Activated CD4-positive, alpha-beta memory T cell treated with anti-CD3 and anti-CD28 coated beads, Interleukin-2, amount 10 ng/mL, durations not matched to agents 7 days and 5 days (primary cell): ENCODE data around the gene CNTNAP2. TPM values are rescaled to one million over a fixed set of nuclear protein-coding genes. Genes with fewer than 3 reads are reported as not detected.

Experiments used
- CTCF ChIA-PET: fragments of 350-600 bp; sonication (Branson Sonifier 250); formaldehyde crosslinking; loops from one replicate; lab custom pipeline; 2021; ENCODE audit warnings: antibody characterized with exemption, inconsistent platforms; lab: Charles Lee
- POLR2A ChIA-PET: fragments of 350-600 bp; sonication (Branson Sonifier 250); formaldehyde crosslinking; loops from one replicate; lab custom pipeline; 2021; ENCODE audit warnings: antibody characterized with exemption; lab: Charles Lee
- DNase-seq: peaks from one replicate; pipeline ENCODE4 v3.0.0-alpha.2; 2020
- H3K27ac Mint-ChIP-seq: one replicate; pipeline ENCODE4 v1.8.0; 2021; ENCODE audit warnings: mild to moderate bottlenecking, mixed read lengths
- H3K27me3 Mint-ChIP-seq: one replicate; pipeline ENCODE4 v1.8.0; 2021; ENCODE audit warnings: mixed read lengths
- H3K36me3 Mint-ChIP-seq: one replicate; pipeline ENCODE4 v1.8.0; 2021; ENCODE audit warnings: low read depth, mixed read lengths
- H3K4me1 Mint-ChIP-seq: one replicate; pipeline ENCODE4 v1.8.0; 2021; ENCODE audit warnings: mixed read lengths
- H3K4me3 Mint-ChIP-seq: one replicate; pipeline ENCODE4 v1.8.0; 2021; ENCODE audit warnings: mild to moderate bottlenecking, mixed read lengths
- H3K9me3 Mint-ChIP-seq: one replicate; pipeline ENCODE4 v1.8.0; 2021; ENCODE audit warnings: mixed read lengths
- total RNA-seq, 2 experiments: library from RNA; stranded (reverse); gene quantifications; one replicate each; pipeline ENCODE4 v1.2.3, GENCODE V29; 2021

CNTNAP2 gene
- total RNA-seq, 2 experiments from 2014 or later: not detected

- Mint-ChIP-seq H3K4me1 (no peaks in the 10 kb centered on the region), H3K9me3 (peaks cover 7% of the 10 kb centered on the region), H3K27me3 (no peaks in the 10 kb centered on the region), H3K27ac (no peak overlapping the region), H3K36me3 (no peaks in the 10 kb centered on the region), H3K4me3 (no peak overlapping the region)
- DNase-seq: no peak
- ChIA-PET CTCF (no interaction called here), POLR2A (no interaction called here)
Measured at GRCh38 chr7:146635205-146636032, 518.8 kb downstream of the CNTNAP2 start.

- Mint-ChIP-seq H3K4me3 (no peak overlapping the region), H3K27me3 (no peaks in the 10 kb centered on the region), H3K4me1 (no peaks in the 10 kb centered on the region), H3K36me3 (no peaks in the 10 kb centered on the region), H3K9me3 (peaks cover 7% of the 10 kb centered on the region), H3K27ac (no peak overlapping the region)
- ChIA-PET POLR2A (no interaction called here), CTCF (no interaction called here)
- no peak for DNase-seq
Measured at GRCh38 chr7:146636033-146636356, 519.4 kb downstream of the CNTNAP2 start.

- no peak overlapping the region for H3K4me3 Mint-ChIP-seq
- H3K9me3 Mint-ChIP-seq: peaks cover 9% of the 10 kb centered on the region
- POLR2A ChIA-PET: no interaction called here
- no peaks in the 10 kb centered on the region for H3K27me3 Mint-ChIP-seq
- DNase-seq: no peak
- H3K4me1 Mint-ChIP-seq: no peaks in the 10 kb centered on the region
- CTCF ChIA-PET: no interaction called here
- no peak overlapping the region for H3K27ac Mint-ChIP-seq
- H3K36me3 Mint-ChIP-seq: no peaks in the 10 kb centered on the region
Measured at GRCh38 chr7:146636581-146636980, 520.0 kb downstream of the CNTNAP2 start.

GRCh38 chr7:146639291-146639690, 522.7 kb downstream of the CNTNAP2 start:
- DNase-seq: no peak
- no peaks in the 10 kb centered on the region for H3K4me1 Mint-ChIP-seq
- POLR2A ChIA-PET: no interaction called here
- no peaks in the 10 kb centered on the region for H3K36me3 Mint-ChIP-seq
- no peaks in the 10 kb centered on the region for H3K27me3 Mint-ChIP-seq
- peaks cover 7% of the 10 kb centered on the region for H3K9me3 Mint-ChIP-seq
- H3K27ac Mint-ChIP-seq: no peak overlapping the region
- CTCF ChIA-PET: no interaction called here
- H3K4me3 Mint-ChIP-seq: no peak overlapping the region

GRCh38 chr7:146641491-146641890, 524.9 kb downstream of the CNTNAP2 start:
- Mint-ChIP-seq H3K27me3 (no peaks in the 10 kb centered on the region), H3K4me3 (no peak overlapping the region), H3K27ac (no peak overlapping the region), H3K36me3 (no peaks in the 10 kb centered on the region), H3K4me1 (no peaks in the 10 kb centered on the region), H3K9me3 (peaks cover 10% of the 10 kb centered on the region)
- CTCF ChIA-PET: no interaction called here
- no peak for DNase-seq
- POLR2A ChIA-PET: no interaction called here

GRCh38 chr7:146645383-146645976, 528.9 kb downstream of the CNTNAP2 start:
- no peak overlapping the region for H3K27ac Mint-ChIP-seq
- DNase-seq: no peak
- H3K27me3 Mint-ChIP-seq: no peaks in the 10 kb centered on the region
- no peaks in the 10 kb centered on the region for H3K36me3 Mint-ChIP-seq
- ChIA-PET POLR2A (no interaction called here), CTCF (no interaction called here)
- no peaks in the 10 kb centered on the region for H3K4me1 Mint-ChIP-seq
- no peak overlapping the region for H3K4me3 Mint-ChIP-seq
- H3K9me3 Mint-ChIP-seq: peaks cover 13% of the 10 kb centered on the region

- H3K4me1 Mint-ChIP-seq: no peaks in the 10 kb centered on the region
- DNase-seq: no peak
- POLR2A ChIA-PET: no interaction called here
- CTCF ChIA-PET: no interaction called here
- H3K9me3 Mint-ChIP-seq: peaks cover 12% of the 10 kb centered on the region
- H3K27ac Mint-ChIP-seq: no peak overlapping the region
- no peak overlapping the region for H3K4me3 Mint-ChIP-seq
- H3K36me3 Mint-ChIP-seq: no peaks in the 10 kb centered on the region
- no peaks in the 10 kb centered on the region for H3K27me3 Mint-ChIP-seq
Measured at GRCh38 chr7:146647445-146647844, 530.8 kb downstream of the CNTNAP2 start.

GRCh38 chr7:146652176-146652575, 535.6 kb downstream of the CNTNAP2 start:
- POLR2A ChIA-PET: no interaction called here
- Mint-ChIP-seq H3K4me1 (peaks cover 4% of the 10 kb centered on the region), H3K36me3 (no peaks in the 10 kb centered on the region), H3K27me3 (no peaks in the 10 kb centered on the region), H3K9me3 (peaks cover 9% of the 10 kb centered on the region), H3K27ac (no peak overlapping the region), H3K4me3 (no peak overlapping the region)
- CTCF ChIA-PET: no interaction called here
- DNase-seq: no peak

GRCh38 chr7:146654048-146654447, 537.4 kb downstream of the CNTNAP2 start:
- H3K9me3 Mint-ChIP-seq: peaks cover 5% of the 10 kb centered on the region
- DNase-seq: no peak
- H3K4me3 Mint-ChIP-seq: no peak overlapping the region
- peaks cover 4% of the 10 kb centered on the region for H3K4me1 Mint-ChIP-seq
- no peak overlapping the region for H3K27ac Mint-ChIP-seq
- ChIA-PET CTCF (no interaction called here), POLR2A (no interaction called here)
- H3K27me3 Mint-ChIP-seq: no peaks in the 10 kb centered on the region
- H3K36me3 Mint-ChIP-seq: no peaks in the 10 kb centered on the region

GRCh38 chr7:146655928-146656797, 539.6 kb downstream of the CNTNAP2 start:
- H3K36me3 Mint-ChIP-seq: no peaks in the 10 kb centered on the region
- peaks cover 4% of the 10 kb centered on the region for H3K4me1 Mint-ChIP-seq
- no peaks in the 10 kb centered on the region for H3K27me3 Mint-ChIP-seq
- no peak for DNase-seq
- CTCF ChIA-PET: no interaction called here
- no peak overlapping the region for H3K4me3 Mint-ChIP-seq
- POLR2A ChIA-PET: no interaction called here
- peaks cover 2% of the 10 kb centered on the region for H3K9me3 Mint-ChIP-seq
- H3K27ac Mint-ChIP-seq: no peak overlapping the region

GRCh38 chr7:146656988-146657387, 540.4 kb downstream of the CNTNAP2 start:
- Mint-ChIP-seq H3K36me3 (no peaks in the 10 kb centered on the region), H3K4me3 (no peak overlapping the region), H3K4me1 (peaks cover 4% of the 10 kb centered on the region), H3K27ac (no peak overlapping the region), H3K27me3 (no peaks in the 10 kb centered on the region), H3K9me3 (peaks cover 5% of the 10 kb centered on the region)
- DNase-seq: no peak
- ChIA-PET CTCF (no interaction called here), POLR2A (no interaction called here)

- Mint-ChIP-seq H3K36me3 (no peaks in the 10 kb centered on the region), H3K9me3 (peaks cover 3% of the 10 kb centered on the region), H3K27ac (no peak overlapping the region), H3K27me3 (no peaks in the 10 kb centered on the region), H3K4me1 (peaks cover 4% of the 10 kb centered on the region), H3K4me3 (no peak overlapping the region)
- POLR2A ChIA-PET: no interaction called here
- no peak for DNase-seq
- CTCF ChIA-PET: no interaction called here
Measured at GRCh38 chr7:146658604-146659003, 542.0 kb downstream of the CNTNAP2 start.

GRCh38 chr7:146659732-146660131, 543.1 kb downstream of the CNTNAP2 start:
- POLR2A ChIA-PET: no interaction called here
- H3K27ac Mint-ChIP-seq: no peak overlapping the region
- DNase-seq: no peak
- no peaks in the 10 kb centered on the region for H3K27me3 Mint-ChIP-seq
- peaks cover 4% of the 10 kb centered on the region for H3K4me1 Mint-ChIP-seq
- CTCF ChIA-PET: no interaction called here
- H3K36me3 Mint-ChIP-seq: no peaks in the 10 kb centered on the region
- no peak overlapping the region for H3K4me3 Mint-ChIP-seq
- H3K9me3 Mint-ChIP-seq: peaks cover 3% of the 10 kb centered on the region
